Pancreas (tissue), 10 donors: ENCODE results near the gene NDUFC2. TPM values are rescaled to one million over a fixed set of nuclear protein-coding genes. Genes with fewer than 3 reads are reported as not detected.
"Not testable (repeated sequence)": the region's sequence is repeated elsewhere in the genome, so short reads cannot be mapped to it uniquely, and the experiment has no call there.

Source experiments
- ATAC-seq, 4 donors: fragments of 200-7000 bp; cut with Tn5 transposase; one replicate each; pipeline versions ENCODE4 v1.8.0 to v1.9.1; 2020; ENCODE audit warnings: mild to moderate bottlenecking in 4 of 4, moderate library complexity in 4 of 4
- DNase-seq, 6 donors: peaks; one replicate each; pipeline ENCODE4 v3.0.0-alpha.2; 2020
- FAIRE-seq: peaks from 2 replicates; lab custom pipeline; 2012; peaks lifted over from hg19 to GRCh38; lab: Jason Lieb, UNC
- H3K27ac ChIP-seq, 4 donors: fragments of 200-600 bp; sonication (generic); 1 replicate in 3 of 4; 2 replicates in 1 of 4; pipeline versions ENCODE4 v1.5.0 to v1.8.0; 2020
- H3K27me3 ChIP-seq, 4 donors: fragments of 200-600 bp; one replicate each; pipeline ENCODE4 v1.8.0; 2021
- H3K36me3 ChIP-seq, 3 donors: fragments of 200-600 bp; sonication (generic) in 1 of 3; one replicate each; pipeline versions ENCODE4 v1.5.0 to v1.8.0; 2020 to 2021
- H3K4me1 ChIP-seq, 3 donors: fragments of 200-600 bp; one replicate each; pipeline ENCODE4 v1.8.0; 2021
- H3K4me3 ChIP-seq, 4 donors: fragments of 200-600 bp; sonication (generic) in 2 of 4; one replicate each; pipeline versions ENCODE4 v1.5.0 to v1.8.0; 2020 to 2021
- H3K9me3 ChIP-seq, 4 donors: fragments of 200-600 bp; one replicate each; pipeline ENCODE4 v1.8.0; 2021
- CTCF ChIP-seq, 4 donors: fragments of 200-600 bp; sonication (generic) in 3 of 4; IDR thresholded peaks; one replicate each; pipeline versions ENCODE4 v1.5.0 to v1.8.0; 2021; ENCODE audit warnings: antibody characterized with exemption in 4 of 4
- WGBS, 2 donors: extraction: QIAGEN DNeasy Blood & Tissue Kit; methylation state at CpG; one replicate each; pipeline ENCODE4 v1.1.7; 2013; 5-methylcytosine and 5-hydroxymethylcytosine counted together
- intact Hi-C, 3 donors: fragments of 100-400 bp; cut with DNase I; formaldehyde crosslinking; loops; one replicate each; pipeline versions ENCODE4 v1.11.1 to v1.14.2; 2022
- polyA plus RNA-seq, 2 donors: library from polyadenylated mRNA; stranded (reverse); fragments of 200-250 nt; gene quantifications; one replicate each; pipeline ENCODE4 v1.2.3, GENCODE V29; 2013
- total RNA-seq, 6 donors: library from RNA; stranded (reverse); fragmentation: NEBNext Ultra II Directional in 4 of 6; extraction: Animal tissue kit (Norgen Biotek cat#: 25700) in 4 of 6; gene quantifications; one replicate each; pipeline versions ENCODE4 v1.2.1 to v1.2.4, GENCODE V29; 2021 to 2023
- donor health status: healthy with polysubstance abuse.
- donor health status: DM: no; HTN: no; CAD: no; lungs with moderate emphysema.
- donor health status: DM: no; HTN: no; CAD: no.
- donor health status: control.
- donor health status: control.
- donor health status: Bipolar disorder and iron deficiency.
- donor health status: DM: yes; HTN: yes; CAD: no.
- donor health status: DM: no; HTN: no; CAD: no.
- donor health status: DM: no; HTN: no; CAD: no.
- donor health status: DM: yes; HTN: yes; CAD: no.

Gene NDUFC2
- total and polyA plus RNA-seq, 8 donors = 42.6 to 114 (median 73.6) TPM

GRCh38 chr11:78031629-78032028 is 48.0 kb downstream of the NDUFC2 start:
- Histone ChIP-seq H3K4me1 (peaks cover 10 to 36% (median 15%) of the 10 kb centered on the region in 3 donors), H3K4me3 (no peak overlapping the region), H3K27me3 (no peaks in the 10 kb centered on the region), H3K36me3 (no peaks in the 10 kb centered on the region), H3K27ac (peak overlapping the region in 3 of 4 donors; percentile 23 to 67 (median 25)), H3K9me3 (no peaks in the 10 kb centered on the region)
- intact Hi-C loops = no loop called here
- DNase-seq = no peak
- 90 to 92% methylated on average over 3 of the region's 3 CpGs for WGBS, 2 donors
- no peak for TF ChIP-seq CTCF (IDR thresholded peaks at IDR 0.05)
- no peak for FAIRE-seq
- ATAC-seq = no peak

GRCh38 chr11:78030429-78031325 is 49.0 kb downstream of the NDUFC2 start:
- no peak for TF ChIP-seq CTCF (IDR thresholded peaks at IDR 0.05)
- 19 to 20% methylated on average over 7 of the region's 7 CpGs for WGBS, 2 donors
- peaks cover 10 to 36% (median 15%) of the 10 kb centered on the region in 3 donors for H3K4me1 ChIP-seq
- ATAC-seq (peak; percentile 90 to 96 (median 95)), DNase-seq (peak; percentile 82 to 95 (median 88)), FAIRE-seq (no peak)
- H3K4me3 ChIP-seq = no peak overlapping the region
- H3K36me3 ChIP-seq = no peaks in the 10 kb centered on the region
- no peaks in the 10 kb centered on the region for H3K27me3 ChIP-seq
- H3K9me3 ChIP-seq = no peaks in the 10 kb centered on the region
- peak overlapping the region in 3 of 4 donors; percentile 37 to 79 (median 58) for H3K27ac ChIP-seq
- intact Hi-C loops = no loop called here

- H3K36me3 ChIP-seq, intact Hi-C loops, FAIRE-seq, DNase-seq, H3K4me3 ChIP-seq, H3K9me3 ChIP-seq, ATAC-seq, H3K27ac ChIP-seq, H3K27me3 ChIP-seq: not testable (repeated sequence)
- WGBS, 2 donors = 79 to 82% methylated on average over 9 of the region's 9 CpGs
- H3K4me1 ChIP-seq = peaks cover 10 to 41% (median 15%) of the 10 kb centered on the region in 3 donors
These were observed 51.2 kb downstream of the NDUFC2 start for GRCh38 chr11:78028423-78028822.

- intact Hi-C loops = no loop called here
- whole genome bisulfite sequencing, 2 donors = 62 to 68% methylated on average over 2 of the region's 2 CpGs
- no peak for ATAC-seq
- no peak for FAIRE-seq
- Histone ChIP-seq H3K27ac (no peak overlapping the region), H3K9me3 (no peaks in the 10 kb centered on the region), H3K27me3 (no peaks in the 10 kb centered on the region), H3K36me3 (no peaks in the 10 kb centered on the region), H3K4me1 (peaks cover 10 to 42% (median 15%) of the 10 kb centered on the region in 3 donors), H3K4me3 (no peak overlapping the region)
- DNase-seq = no peak
- no peak for TF ChIP-seq CTCF (IDR thresholded peaks at IDR 0.05)
These were observed 51.9 kb downstream of the NDUFC2 start for GRCh38 chr11:78027759-78028158.

GRCh38 chr11:78025378-78025777 is 54.3 kb downstream of the NDUFC2 start:
- Histone ChIP-seq H3K4me1 (peaks cover 3 to 18% (median 5%) of the 10 kb centered on the region in 3 donors), H3K27me3 (no peaks in the 10 kb centered on the region), H3K27ac (no peak overlapping the region), H3K4me3 (no peak overlapping the region), H3K9me3 (no peaks in the 10 kb centered on the region), H3K36me3 (no peaks in the 10 kb centered on the region)
- no peak for TF ChIP-seq CTCF (IDR thresholded peaks at IDR 0.05)
- ATAC-seq (no peak), DNase-seq (no peak), FAIRE-seq (no peak)
- intact Hi-C loops = no loop called here
